Hematopoietic multipotent progenitor cell treated with erythropoietin and hydrocortisone succinate and interleukin-3 and kit ligand, for 15 days (in vitro differentiated cells): ENCODE measurements around the gene CACNA1D.

Experiments
- DNase-seq: peaks from one replicate; pipeline ENCODE4 v3.0.0-alpha.2; 2015; ENCODE audit warnings: low spot score

The CACNA1D gene

DNA sequence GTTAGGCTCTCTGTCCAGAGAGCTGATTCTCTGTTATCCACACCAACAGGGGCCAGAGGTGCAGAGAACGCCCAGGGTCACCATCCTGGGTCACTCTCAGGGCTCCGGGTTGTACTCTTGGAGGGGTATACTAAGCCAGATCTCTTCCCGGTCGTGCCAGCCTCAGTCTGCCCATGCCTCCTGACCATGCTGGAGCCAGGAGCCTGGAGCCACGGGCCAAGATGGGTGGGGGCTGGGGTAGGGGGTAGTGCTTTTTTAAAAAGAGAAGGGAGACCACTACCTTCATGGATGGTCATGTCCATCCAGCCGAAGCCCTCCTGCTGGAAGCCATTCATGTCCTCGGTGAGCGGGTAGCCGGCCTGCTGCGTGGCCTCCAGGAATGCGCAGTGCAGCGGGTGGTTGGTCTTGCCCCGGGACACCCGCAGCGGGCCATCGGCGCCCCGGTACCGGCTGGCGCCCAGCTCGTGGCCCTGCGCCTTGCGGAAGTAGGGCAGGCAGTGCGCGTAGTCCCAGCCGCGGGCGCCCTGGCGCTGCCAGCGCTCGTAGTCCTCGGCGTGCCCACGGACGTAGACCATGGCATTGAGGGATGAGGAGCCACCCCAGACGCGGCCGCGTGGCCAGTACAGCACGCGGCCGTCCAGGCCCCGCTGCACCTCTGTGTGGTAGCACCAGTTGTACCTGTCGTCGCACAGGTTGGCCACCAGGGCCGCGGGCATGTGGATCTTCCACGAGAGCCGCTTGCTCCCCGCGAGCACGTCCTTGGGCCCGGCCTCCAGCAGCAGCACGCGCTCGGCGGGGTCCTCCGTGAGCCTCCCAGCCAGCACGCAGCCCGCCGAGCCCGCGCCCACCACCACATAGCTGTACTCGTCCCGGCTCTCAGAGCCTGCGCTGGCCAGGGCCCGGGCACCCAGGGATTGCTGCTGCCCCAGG lies 328.9 kb downstream of the CACNA1D start:
- no peak for DNase-seq

DNA sequence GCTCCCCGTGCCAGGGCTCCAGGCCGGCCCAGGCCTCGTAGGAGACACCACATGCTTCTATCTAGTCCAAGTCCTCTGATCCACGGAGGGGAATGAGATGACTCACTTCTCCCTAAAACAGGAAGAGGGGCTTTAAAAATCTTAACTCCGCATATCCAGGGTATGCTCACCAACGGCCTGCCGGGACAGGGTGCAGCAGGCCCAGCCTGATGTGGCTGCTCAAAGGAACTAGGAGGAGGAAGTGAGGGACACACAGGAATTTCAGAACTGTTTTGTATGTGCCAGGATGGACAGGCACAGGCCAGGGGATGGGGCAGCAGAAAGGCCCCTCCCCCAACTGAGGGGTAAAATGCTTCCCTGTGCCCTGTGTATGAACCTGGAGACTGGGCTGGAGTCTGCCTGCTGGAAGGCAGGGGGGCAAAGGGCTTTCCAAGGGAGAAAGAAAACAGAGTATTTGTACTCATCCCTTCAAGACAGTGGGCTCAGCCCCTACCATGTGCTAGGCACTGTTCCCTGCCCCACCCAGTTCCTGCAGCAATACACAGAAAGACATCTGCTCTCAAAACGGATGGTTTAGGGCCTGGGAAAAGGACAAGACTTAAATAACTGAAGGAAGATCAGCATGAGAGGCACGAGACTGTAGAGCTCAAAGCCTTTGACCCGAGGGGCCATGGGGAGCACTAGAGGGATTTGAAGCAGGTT lies 329.7 kb downstream of the CACNA1D start:
- no peak for DNase-seq

DNA sequence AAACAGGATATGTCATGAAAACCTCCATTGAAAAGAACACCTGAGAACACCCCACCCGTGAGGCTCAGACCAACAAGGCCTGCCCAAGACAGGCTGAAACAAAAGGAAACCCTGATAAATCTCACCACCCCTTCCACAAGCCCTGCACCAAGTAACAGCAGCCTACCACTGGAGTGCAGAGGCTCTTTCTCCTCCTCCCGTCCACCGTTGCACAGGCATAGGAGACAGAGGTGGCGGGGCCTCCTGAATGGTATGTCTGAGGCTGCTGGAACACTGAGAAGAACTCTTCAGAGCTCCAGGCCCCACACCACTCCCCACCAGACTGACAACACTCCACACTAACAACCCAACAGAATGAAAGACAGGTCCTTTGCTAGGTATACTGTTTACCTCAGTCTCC lies 330.4 kb downstream of the CACNA1D start:
- no peak for DNase-seq

DNA sequence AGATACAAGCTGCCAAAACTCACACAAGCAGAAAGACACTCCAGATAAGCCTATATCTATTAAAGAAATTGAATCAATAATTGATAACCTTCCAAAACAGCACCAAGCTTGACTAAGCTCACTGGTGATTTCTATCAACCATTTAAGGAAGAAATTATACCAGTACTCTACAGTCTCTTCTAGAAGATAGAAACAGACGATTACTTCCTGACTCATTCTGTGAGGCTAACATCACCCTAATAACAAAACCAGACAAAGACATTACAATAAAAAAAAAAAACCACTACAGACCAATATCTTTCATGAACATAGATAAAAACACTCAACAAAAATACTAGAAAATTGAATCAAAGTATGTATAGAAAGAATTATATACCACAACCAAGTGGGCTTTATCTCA lies 331.6 kb downstream of the CACNA1D start:
- DNase-seq: no peak

DNA sequence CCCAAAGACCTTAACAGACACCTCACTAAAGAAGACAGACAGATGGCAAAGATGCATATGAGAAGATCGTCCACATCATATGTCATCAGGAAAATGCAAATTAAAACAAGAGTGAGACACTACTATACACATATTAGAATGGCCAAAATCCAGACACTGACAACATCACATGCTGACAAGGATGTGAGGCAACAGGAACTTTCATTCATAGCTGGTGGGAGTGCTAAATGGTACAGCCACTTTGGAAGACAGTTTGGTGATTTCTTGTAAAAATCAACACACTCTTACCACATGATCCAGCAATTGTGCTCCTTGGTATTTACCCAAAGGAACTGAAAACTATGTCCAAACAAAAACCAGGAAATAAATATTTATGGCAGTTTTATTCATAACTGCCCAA lies 334.2 kb downstream of the CACNA1D start:
- no peak for DNase-seq

DNA sequence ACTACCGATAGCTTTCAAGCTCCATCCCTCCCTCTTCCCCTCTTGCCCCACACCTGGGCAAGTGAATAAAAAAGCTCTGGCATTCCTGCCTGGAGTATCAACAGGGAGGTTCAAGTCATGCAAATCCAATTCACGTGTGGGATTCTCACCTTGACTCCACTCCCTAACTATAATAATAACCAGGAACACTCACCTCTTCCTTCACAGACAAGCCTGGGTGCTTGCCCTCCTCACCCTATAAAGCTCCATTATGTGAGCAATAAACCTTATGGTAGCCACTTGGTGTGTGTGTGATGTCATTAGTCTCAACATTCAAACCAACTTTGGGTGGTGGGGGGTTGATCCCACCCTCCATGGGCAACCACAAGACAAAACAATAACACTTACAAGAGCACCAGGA lies 335.2 kb downstream of the CACNA1D start:
- DNase-seq: no peak

DNA sequence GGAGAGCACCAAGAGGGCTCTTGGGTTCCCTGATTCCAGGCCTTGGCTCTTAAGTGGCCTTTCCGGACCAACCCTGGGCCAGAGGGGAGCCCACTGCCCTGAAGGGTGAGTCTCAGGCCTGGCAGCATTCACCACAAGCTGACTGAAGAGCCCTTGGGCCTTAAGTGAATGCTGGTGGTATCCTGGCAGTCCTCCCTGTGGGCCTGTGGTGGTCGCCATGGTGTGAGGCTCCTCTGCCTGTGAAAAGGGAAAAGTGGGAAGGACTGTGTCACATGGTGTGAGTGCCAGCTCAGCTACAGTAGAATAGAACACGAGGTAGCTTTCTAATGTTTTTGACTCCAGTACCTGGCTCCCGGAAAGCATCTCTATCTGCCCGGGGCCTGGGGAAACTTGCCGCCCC lies 336.5 kb downstream of the CACNA1D start:
- DNase-seq: no peak

DNA sequence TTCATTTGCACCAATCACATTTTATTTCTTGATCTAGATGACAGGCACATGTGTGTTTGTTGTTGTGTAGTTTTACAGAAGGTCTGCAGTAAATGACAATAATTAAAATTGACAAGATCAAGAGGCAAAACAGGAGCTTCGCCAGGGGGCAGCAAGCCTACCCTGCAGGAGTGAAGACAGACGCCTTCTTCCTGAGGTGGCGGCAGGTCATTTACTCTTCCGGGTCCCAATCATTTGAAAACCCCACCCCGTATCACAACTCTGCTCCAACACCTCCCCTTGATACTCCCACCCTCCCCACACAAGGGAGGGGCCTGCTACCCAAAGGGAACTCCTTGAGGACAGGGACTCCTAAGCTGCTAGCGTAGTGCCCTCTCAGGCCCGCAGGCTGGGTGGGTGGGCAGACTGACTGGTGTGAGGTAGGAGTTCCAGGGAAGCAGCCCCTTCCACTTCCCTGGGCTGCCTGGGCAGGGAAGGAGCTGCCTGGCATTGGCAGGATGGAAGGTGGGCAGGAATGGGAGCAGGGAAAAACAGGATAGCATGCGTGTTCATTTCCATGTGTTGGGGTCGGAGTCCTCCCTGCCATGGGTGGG lies 338.7 kb downstream of the CACNA1D start:
- no peak for DNase-seq

DNA sequence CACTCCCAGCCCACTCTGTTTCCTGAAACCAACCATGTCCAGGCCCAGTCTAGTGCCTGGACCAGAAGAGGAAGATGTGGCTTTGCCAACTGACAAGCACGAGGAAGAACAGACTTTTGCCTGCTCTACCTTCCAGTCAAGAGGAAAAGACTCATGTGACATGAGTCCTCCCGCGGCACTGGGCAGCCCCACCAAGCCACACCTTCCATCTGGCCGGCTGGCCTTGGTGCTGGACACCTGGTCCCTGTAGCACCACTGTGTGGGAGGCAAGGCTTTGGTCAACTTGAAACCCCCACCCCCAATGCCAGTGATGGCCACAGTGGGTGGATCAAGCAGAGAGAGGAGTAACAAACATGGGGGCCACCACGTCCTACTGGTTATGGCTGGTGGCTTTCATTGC lies 339.3 kb downstream of the CACNA1D start:
- no peak for DNase-seq

DNA sequence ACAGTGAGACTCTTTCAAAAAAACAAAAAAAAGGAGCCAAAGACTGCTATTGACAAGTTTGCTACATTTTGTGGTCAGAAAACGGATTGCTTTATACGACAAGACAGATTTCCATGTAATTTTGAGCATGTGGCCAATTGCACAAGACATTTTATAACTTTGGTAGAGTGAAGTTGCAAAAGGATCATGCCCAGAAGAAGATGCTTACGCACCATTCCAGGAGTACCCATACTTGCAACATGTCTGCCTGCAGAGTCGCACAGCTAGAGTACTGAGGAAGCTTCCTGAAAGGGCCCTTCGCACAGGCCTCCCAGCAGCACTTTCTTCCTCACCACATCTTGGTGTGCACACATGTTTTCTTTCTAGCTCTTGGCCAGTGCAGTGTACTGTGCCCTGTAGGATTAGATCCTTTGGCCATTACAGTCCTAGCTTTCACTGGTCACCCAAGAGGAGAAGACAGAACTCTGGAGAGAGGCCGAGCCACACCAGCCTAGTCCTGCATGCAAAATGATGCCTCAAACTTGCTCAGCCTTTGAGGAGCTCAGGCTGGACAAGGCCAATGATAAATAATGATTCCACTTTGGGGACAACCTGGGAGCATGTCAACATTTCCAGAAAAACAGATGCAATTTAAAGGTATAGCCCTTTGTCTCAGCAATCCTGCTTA lies 340.2 kb downstream of the CACNA1D start:
- no peak for DNase-seq

DNA sequence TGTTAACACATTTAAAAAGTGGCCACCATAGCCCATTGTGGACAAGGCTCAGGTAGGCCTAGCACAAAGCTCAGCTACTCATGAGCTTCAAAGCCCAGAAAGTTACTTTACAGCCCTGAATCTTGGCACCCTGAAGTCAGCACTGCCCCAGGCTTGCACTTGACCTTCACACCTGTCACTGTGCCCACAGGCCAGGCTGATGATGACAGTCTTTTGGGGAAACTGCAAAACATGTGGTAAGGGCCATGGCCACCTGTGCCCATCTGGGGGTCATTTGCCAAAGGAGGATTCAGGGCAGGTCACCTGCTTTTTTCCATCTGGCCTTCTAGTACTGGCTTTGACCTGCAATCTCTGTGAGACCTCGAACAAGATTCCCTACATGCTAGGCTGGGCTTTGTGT lies 340.8 kb downstream of the CACNA1D start:
- DNase-seq: no peak

DNA sequence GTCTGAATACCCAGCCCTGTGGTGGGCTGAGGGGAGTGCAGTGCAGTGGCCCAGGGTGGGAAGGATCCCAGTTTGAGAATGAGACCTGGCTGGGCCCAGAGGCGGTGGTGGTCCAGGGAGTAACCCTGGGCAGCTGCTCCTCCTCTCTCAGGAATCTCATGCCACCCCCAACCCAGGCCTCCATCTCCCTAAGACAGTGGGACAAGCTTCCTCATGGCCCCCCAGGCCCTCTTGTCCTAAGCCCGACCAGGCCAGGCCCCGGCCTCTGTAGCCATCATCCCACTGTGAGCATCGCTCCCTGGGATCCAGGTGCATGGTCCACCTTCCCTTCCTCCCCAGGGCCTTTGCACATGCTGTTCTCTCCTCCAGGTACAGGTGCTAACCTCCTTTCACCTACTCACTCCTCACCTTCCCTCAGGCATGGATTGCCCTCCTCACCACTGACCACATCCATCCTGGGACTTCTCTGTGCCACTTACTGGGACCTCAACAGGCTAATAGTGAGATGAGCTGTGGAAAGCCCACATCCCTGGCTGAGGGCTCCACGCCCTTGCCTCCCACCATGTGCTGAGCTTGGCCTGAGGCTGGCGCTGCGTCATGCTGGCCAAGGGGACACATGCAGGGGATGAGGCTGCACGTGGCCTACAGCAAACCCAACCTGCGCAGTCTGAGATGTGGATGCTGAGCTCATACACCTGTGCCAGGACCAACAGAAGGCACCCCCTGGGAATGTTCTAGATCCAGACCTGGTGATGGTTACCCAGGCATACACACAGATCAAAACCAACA lies 341.9 kb downstream of the CACNA1D start:
- DNase-seq: no peak

DNA sequence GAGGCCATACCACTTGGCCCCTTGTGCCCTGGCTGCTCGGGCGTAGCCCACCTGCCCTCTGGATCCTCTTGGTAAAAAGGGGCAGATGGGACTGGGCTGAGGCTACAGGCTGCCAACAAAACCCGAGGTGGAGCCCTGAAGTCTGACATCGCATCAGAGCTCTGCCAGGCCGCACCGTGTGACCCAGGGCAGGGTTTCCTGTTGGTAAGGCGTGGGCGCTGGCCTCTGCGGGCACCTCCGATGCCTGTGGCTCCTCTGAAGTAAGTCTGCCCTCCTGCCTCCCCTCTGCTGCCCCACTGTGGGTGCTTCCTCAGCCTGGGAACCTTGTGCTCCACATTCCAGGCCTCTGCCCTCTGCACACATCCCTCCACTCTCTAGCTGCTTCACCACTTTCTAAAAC lies 342.9 kb downstream of the CACNA1D start:
- no peak for DNase-seq

DNA sequence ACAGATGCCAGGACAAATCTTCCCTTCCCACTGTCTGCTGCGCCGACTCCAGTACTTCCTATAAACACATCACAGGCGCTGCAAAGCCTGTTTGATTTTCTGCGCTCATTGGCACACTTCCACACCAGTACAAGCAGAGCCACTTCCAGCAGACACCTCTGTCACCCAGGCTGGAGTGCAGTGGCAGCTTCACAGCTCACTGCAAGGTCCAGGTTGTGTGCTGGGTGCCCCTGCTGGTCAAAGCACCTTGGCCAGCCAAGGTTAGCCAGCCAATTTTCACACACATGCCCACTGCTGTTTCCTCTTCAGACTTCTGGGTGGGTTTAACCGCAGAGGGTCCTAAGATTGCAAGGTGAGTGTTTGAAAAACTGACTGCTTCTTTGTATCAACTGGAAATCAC lies 346.9 kb downstream of the CACNA1D start:
- DNase-seq: no peak

DNA sequence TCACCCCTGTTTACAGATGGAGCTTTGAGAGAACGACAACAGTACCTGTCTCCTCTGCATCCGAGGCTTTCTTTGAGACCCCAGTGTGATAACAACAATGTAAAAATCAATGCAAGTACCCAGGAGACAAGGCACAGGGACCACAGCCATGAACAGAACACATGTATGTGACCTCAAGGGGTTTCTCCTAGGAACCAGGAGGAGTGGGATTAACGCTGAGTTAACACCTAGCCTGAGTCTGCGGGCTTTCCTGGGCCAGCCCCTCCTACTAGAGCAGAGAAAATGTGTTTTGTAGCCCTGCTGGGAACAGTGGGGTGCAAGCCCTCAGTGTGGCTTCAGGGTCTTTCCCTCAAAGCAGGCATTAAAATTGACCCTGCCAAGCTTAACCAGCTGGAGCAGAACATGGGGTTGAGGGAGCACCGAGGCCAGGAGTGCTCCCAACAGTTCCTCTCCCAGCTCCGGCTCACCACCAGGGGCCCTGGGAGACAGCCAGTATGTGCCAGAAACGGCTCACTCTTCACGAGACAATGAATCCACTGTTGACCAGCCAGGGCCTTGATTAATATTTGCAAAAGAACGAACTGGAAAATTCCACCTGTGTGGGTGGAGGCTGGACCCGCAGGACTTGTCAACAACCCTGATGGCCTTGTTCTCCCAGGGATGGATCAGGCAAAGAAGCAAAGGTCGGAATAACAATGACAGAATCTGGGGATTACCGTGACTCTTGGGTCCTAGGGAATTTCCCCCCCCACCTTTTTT lies 348.2 kb downstream of the CACNA1D start:
- DNase-seq: no peak

DNA sequence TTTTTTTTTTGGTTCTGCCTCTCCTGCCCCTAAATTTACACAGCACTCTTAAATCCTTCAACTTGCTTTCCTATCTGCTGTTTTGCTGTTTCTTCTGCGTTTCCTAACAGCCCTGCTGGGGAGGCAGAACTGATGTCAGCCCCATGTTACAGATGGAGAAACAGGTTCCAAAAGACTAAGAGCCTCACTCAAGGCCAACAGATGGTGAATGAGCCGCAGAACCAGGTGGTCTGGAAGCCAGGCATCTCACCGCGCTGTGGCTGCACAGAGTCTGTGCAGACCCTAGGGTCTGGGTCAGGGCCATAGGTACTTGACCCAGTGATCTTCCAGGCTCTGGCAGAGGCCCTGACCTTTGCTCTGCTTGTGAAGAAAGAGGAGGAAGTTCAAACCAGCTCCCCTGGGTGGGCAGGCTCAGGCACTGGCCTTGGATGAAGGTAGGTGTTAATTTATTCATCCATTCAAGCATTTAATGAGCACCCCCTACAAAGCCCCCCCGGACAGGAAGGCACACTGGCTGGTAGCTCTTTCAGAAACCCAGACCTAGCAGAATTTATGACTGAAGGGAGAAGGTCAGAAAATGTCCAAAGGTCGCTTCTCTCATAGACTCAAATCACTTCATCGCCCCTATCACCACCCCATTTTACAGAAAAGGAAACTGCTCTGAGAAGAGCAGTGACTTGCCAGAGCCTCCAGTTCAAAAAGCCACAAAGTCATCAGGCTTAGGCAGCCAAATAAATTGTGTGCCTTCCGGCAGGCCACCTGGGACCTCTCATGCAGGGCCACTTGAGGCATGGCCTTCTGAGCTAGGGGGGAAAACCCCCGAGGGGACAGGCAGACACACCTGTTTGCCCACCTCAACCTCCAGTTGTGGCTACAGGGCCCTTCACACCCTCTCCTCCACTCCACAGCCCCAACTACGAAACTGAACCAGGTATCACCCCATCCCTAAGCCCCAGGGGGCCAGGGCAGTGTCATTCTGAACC lies 349.1 kb downstream of the CACNA1D start:
- DNase-seq: no peak

DNA sequence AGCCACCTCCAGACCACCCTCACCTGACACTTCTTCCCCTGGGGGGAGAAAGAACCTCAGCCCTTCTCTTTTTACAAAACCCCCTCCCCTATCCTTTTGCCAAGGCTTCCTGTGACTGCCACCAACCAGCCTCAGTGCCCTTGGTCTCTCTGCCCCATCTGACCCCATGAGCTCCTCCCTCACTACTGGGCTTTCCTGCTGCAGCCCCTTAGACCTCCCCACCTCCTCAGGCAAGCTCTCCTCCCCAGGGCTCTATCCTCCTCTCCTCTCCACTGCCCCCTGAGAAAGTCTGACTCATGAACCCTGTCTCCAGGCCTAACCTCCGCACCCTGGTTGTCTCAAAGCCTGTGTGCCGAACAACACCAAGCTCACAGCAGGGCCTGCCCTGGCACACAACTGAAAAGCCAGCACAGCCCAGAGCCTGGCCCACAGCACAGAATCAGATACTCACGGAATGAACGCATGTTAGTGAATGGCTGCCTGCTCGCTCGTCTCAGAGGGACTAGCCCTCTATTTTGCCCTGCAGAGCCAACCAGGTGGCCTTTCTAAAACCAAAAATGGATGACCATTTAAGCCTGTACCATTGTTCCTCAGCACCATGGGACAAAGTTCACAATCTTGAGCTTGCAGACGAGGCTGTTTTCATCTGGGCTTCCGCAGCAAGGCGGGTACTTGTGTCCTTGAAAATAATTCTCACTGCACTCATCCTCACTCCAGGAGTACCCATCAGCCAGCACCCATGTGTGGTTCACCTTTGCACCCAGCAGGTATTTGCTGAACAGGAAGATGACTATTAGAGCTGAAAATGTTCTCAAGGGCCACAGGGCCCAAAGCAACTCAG lies 350.1 kb downstream of the CACNA1D start:
- no peak for DNase-seq

DNA sequence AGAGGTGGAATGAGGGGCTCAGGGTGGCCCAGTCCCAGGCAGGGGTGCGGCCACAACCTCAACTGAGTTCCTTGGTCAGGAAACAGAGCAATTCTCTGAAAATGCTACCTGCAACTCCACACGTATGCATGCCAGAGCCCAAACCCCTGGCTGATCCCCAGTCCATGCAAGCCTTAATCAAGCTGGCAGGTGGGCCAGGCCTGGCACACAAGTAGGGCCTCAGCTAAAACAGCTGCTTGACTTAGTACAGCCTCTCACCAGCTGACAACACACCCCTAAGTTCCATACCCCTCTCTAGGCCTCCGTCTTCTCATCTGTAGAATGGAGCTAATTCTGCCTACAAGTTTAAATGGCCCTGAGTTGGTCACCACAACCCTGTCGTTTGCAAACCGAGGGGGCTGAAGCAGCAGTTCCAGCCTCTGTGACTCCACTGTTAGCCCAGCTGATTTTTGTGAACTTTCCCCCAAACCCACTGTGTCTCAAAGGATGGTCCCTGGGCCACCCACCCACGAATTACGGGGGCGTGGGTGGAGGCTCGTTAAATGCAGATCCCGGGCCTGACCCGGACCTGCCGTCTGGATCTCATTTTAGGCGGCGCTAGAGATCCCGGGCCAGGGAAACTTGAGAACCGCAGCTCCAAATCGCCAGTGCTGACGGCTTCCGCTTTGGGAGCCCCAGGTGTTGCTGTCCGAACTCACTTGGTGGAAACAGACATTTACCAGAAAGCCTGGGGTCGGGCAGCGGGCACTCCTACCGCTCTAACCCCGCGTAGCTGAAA lies 350.9 kb downstream of the CACNA1D start:
- DNase-seq: no peak
